Fibroblast of the conjunctiva (primary cell): ENCODE measurements around the gene PCSK5.
"Not testable (repeated sequence)": the region's sequence is repeated elsewhere in the genome, so short reads cannot be mapped to it uniquely, and the experiment has no call there.

Experiments used
- DNase-seq: peaks from one replicate; pipeline ENCODE4 v3.0.0-alpha.2; 2010; ENCODE audit warnings: low read depth

Gene PCSK5

DNA sequence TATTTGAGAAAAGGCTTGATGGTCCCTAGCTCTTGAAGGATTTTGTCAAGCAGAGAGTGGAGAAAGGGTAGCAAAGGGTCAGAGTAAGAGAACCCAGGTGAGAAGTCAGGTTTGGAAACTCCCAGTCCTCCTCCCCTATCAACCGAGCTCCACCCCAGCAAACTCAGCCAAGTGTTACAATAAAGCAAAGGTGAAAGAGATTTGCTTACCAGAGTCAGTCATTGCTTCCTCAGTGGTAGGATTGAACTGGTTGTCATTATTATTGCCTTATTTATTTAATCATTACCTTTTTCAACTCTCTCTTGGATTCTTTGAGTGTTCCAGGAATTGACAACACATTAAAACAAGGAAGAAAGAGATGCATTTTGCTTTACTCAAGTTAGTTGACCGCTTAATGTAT, 423.3 kb downstream of the PCSK5 start:
- no peak for DNase-seq

DNA sequence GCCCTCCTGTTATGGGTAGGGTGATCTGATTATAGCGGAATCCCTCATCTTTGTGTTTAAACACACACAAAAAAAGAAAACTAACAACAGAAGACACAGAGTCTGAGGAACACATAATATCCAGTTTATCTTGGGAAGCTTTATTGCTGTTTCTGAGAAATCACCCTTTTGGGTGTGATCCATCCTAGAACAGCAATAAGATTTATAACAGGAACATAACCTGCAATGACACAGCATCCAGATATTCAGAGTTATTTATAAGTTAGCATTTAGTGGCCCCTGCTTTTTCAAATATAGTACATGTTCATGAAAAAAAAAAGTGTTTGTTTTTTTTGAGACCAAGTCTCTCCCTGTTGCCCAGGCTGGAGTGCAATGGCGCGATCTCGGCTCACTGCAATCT, 423.8 kb downstream of the PCSK5 start:
- no peak for DNase-seq

DNA sequence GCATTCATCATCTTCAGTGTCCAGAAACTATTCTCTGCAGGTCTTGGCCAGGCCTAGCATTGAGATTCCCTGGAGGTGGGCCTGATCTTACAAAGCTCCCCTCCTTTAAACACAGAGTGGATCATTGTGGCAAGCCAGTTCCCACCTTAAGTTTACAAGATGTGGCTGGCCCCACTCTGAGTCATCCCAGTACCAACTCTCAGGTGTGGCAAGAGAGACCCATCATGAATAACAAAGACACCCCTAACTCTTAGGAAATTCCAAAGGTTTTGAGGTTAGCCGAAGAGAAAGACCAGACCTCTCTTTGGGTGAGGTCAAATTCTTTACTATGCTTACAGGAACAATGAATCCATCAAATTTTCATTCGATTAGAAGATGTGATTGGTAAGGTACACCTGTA, 425.6 kb downstream of the PCSK5 start:
- DNase-seq = no peak

DNA sequence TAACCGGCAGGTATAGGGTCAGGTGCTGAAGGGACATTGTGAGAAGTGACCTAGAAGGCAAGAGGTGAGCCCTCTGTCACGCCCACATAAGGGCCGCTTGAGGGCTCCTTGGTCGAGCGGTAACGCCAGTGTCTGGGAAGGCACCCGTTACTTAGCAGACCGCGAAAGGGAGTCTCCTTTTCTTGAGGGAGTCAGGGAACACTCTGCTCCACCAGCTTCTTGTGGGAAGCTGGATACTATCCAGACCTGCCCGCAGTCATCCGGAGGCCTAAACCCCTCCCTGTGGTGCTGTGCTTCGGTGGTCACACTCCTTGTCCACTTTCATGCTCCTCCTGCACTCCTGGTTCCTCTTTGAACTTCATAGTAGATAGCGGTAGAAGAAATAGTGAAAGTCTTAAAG, 429.0 kb downstream of the PCSK5 start:
- not testable (repeated sequence) for DNase-seq

DNA sequence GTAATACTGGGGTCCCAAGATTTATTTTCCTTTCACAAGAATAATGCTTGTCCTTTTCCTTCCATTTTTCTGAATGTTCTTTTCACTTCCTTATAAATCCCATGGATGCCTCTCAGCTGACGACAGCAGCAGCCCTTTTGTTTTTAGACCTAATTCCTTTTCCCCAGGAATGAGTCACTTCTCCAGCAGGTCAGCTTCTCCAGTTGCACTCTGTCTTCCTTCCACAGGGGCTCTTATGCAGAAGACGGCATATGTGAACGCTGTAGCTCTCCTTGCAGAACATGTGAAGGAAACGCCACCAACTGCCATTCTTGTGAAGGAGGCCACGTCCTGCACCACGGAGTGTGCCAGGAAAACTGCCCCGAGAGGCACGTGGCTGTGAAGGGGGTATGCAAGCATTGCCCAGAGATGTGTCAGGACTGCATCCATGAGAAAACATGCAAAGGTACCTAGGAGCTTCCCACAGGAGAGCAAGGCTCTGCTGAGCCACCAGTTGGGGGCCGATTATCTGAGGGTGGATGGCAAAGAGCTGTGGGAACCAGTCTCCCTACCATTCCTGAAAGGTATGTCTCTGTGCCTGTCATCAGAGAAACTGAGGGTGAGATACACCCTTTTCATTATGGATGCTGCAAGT, 430.8 kb downstream of the PCSK5 start:
- no peak for DNase-seq

DNA sequence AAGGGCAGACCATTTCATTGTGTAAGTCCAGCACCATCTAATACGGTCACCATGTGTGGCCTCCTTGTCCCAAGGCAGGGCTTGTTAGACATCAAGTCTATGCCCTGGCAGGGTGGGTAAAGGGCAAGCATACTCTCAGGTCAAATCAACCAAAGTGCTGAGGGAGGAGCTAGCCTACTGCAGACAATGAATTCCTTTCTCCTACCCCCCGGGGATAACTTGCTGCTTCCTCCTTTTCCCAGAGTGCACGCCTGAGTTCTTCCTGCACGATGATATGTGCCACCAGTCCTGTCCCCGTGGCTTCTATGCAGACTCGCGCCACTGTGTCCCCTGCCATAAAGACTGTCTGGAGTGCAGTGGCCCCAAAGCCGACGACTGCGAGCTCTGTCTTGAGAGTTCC, 432.3 kb downstream of the PCSK5 start:
- DNase-seq = no peak

DNA sequence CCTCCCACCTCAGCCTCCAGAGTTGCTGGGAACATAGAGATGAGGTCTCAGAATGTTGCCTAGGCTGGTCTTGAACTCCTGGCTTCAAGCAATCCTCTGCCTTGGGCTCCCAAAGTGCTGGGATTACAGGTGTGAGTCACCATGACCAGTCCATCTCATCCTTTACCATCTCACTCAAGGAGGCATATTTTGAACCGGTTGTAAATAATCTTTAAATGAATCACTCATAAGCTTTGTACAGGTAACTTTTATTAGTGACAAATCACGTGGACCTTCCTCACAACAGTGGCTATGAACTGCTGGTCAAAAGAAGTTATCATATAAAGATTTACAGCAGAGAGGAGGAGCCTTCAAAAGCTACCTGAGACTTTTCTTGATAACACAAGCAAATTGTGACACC, 433.0 kb downstream of the PCSK5 start:
- no peak for DNase-seq

DNA sequence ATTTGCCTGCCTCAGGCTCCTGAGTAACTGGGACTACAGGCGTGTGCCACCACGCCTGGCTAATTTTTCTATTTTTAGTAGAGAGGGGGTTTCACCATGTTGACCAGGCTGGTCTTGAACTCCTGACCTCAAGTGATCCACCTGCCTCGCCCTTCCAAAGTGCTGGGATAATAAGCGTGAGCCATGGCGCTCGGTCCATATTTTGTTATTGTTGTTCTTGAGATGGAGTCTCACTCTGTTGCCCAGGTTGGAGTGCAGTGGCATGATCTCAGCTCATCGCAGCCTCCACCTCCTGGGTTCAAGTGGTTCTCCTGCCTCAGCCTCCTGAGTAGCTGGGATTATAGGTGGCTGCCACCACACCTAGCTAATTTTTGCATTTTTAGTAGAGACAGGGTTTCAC, 433.6 kb downstream of the PCSK5 start:
- not testable (repeated sequence) for DNase-seq

DNA sequence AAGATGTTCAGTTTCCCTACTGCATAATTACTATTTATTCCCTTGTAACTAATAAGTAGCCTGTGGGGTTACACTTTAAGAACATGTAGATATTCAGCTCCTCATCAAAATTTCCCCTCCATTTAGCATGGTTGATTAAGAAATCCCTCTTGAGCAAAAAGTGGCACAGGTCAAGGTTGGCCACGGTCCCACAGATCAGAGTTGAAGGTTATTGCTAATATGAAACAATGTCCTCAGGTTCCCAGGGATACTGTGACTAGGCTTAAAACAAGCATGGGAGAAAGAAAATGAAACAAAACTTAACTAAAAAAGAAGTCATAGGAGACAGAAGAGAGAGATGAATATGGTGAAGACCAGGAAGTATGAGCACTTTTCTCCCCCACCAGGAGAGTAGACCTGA, 439.6 kb downstream of the PCSK5 start:
- DNase-seq = no peak

DNA sequence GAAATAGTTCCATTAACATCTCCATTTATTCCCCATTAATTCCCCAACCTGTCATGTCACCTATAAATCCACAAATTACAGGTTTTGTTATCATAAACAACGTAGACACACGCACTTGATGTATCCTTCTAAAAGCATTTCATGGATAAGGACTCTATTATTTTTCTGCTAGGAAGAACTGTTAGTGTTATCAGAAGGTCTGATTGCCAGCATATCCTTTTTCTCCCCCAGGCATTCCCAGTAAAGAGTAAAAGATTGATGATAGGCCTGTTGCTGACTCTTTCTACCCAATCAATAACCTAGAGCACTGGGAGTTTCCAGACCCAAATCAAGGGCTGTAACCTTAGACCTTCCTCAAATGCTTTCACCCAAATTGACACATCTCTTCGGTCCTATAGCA, 442.9 kb downstream of the PCSK5 start:
- no peak for DNase-seq

DNA sequence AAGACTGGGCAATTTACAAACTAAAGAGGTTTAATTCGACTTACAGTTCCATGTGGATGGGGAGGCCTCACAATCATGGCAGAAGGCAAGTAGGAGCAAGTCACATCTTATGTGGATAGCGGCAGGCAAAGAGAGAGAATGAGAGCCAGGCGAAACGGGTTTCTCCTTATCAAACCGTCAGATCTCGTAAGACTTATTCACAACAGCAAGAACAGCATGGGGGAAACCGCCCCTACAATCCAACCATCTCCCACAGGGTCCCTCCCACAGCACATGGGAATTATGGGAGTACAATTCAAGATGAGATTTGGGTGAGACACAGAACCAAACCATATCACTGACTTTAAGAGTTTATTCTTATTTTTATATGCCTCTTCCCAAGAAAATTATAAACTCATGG, 443.5 kb downstream of the PCSK5 start:
- no peak for DNase-seq

DNA sequence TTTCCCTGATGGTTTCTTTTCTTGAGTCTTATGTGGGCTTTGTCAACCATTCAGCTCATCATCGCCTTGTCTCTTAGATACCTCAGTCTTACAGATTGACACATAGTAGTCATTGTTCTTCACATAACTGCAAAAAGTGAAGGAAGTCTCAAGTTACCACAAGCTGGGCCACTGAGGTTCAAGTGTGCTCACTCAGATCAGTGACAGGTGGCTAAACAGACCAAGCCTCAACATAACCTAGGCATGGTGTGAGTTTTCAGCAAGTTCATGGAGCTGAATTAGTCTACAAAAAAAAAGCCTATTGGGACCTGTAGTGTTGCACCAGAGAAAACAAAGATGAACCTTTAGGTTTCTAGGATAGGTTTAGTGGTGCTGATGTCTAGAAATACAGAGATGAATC, 445.6 kb downstream of the PCSK5 start:
- no peak for DNase-seq

DNA sequence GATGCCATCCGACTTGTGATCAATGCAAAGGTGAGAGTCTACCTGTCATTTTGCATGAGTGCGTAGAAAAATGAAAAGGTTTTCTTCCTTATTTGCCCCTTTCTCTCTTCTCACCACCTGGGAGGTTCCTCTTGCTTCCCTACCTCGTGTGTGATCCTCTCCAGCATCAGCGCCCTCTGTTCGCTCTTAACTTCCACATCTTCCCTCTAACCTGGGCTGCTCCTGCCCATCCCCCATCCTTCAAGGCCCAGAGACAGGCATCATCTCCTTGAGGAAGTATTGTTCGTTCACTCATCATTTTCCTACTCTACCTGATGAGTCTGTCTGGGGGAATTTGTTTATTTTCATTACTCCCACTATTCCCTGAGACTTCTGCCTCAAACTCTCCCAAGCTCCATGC, 447.9 kb downstream of the PCSK5 start:
- DNase-seq = no peak

DNA sequence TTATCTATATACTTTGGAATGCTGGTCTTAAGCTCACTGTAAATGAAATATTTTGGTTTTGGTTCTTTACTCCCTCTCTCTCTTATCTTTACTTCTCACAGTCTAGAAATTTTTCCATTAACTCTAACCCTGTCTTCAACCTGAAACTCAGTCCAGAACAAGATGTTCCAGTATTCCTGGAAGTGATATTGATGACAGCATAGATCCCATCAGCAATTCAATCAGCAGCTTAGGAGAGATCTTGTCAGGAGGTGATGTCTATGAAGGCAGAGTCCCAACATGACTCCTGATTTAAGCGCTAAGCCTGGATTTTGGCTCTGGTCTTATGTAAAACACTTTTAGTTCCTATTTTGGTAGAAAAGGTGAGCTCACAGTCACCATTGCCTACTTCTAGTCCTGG, 451.1 kb downstream of the PCSK5 start:
- DNase-seq = no peak

DNA sequence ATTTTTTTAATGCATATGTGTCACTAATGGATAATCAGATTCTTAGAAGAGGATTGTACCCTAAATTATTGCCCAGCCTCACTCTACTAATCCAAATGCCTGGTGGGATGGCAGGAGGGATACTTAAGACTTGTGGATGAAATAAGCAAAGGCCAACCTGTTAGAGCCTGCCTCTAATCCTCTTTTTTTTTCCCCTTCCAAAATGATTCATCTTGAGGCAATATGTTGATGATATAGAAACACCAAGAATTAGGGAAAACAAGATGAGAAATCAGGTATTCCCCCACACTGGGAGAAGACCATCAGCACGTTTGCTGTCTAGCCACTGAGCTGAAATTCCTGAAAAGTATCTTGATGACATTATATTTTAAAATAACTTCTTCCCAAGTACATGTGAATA, 451.7 kb downstream of the PCSK5 start:
- no peak for DNase-seq

DNA sequence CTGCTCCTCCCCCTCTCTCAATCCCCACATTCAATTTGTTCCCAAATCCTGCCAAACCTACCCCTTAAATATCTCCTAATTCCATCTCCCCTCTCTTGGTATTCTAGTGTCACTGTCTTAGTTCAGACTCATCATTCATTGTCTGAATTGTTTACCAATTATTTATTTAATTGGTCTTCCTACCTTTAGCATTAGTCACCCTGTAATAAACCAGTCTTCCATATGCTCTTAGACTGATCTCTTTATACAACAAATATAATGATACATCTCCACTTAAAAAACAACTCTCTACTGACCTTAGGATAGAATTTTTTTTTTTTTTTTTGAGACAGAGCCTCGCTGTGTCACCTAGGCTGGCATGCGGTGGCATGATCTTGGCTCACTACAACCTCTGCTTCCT, 452.4 kb downstream of the PCSK5 start:
- DNase-seq = no peak

DNA sequence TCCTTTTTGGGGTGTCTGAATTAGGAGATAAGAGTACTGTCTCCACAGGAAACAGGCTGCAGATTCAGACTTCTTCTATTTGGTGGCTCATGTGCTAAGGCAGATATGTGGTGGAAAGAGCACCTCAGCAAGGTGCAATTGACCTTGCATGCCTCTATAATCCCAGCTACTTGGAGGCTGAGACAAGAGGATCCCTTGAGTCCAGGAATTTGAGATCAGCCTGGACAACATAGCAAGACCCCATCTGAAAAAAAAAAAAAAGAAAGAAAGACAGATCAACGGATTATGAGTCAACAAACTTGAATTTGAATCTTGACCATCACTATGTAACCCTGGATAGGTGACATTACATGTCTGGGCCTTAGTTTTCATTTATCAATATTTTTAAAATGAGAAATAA, 459.4 kb downstream of the PCSK5 start:
- DNase-seq = no peak

DNA sequence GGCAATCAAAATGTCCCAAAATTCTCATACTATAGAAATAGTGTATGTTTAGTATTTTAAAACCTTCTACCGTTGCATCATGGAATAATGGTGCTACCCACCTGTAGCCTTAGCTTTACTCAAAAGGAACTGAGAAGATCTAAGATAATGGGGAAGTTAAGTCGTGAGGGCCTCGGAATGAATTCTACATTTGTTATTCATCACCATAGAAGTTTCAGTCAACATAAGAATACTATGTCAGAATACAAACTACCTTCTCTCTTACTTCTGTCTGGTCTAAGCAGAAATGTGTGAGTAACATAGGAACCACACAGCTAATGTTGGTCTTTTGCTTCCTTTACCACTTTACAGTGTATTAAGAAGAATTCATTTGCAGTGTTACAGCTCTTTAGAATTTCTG, 460.5 kb downstream of the PCSK5 start:
- no peak for DNase-seq

DNA sequence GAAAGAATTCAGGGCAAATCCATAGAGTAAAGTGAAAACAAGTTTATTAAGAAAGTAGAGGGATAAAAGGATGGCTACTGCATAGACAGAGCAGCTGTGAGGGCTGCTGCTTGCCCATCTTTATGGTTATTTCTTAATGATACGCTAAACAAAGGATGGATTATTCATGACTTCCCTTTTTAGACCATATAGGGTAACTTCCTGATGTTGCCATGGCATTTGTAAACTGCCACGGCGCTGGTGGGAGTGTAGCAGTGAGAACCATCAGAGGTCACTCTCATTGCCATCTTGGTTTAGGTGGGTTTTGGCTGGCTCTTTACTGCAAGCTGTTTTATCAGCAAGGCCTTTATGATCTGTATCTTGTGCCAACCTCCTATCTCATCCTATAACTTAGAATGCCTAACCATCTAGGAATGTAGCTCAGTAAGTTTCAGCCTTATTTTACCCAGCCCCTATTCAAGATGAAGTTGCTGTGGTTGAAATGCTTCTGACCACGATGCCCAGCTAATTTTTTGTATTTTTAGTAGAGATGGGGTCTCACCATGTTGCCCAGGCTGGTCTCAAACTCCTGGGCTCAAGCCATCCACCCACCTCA, 461.6 kb downstream of the PCSK5 start:
- DNase-seq = no peak

DNA sequence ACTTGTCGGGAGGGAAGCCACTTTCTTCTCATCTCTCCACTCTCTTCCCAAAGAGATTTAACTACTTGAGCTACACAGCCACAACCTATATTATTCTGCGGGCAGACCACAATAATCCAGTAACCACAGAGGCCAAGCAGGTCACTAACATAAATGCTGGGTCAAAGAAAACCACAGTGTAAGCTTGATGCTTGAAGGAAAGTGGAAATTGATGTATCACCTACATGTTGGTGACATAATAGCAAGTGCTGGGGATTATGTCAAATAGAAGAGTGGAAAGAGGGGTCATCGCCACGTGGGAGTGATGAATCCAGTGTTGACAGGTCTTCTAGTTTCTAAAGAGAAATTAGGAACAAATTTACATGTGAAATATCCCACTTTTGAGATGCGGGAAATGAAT, 462.8 kb downstream of the PCSK5 start:
- no peak for DNase-seq

DNA sequence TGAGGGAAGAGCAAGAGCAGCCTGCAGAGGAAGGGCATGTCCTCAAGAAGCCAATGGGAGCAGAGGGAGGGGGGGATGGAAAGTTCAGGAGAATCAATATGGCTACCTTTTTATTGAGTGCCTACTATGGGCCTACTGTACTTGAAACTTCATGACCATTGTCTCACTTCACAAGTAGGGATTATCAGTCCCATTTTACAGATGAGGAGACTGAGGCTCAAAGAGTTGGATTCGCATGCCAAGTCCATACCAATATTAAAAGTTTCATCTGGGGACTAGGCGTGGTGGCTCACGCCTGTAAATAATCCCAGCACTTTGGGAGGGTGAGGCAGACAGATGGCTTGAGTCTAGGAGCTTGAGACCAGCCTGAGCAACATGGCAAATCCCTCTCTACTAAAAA, 463.7 kb downstream of the PCSK5 start:
- no peak for DNase-seq

DNA sequence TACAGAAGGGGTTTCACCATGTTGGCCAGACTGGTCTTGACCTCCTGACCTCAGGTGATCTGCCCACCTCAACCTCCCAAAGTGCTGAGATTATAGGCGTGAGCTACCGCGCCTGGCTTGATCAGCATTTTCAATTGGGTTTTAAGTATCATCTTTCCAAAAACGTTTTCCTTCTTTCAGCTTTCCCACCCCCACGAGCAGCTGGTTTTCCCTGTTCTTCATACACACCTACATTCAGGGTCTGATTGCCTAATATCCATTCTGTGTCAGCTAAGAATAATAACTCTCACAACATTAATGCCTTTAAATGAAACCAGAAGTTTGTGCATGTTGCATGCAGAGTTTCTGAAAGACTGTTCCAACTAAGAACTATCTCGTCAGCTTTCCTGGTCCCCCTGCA, 465.4 kb downstream of the PCSK5 start:
- DNase-seq = no peak

DNA sequence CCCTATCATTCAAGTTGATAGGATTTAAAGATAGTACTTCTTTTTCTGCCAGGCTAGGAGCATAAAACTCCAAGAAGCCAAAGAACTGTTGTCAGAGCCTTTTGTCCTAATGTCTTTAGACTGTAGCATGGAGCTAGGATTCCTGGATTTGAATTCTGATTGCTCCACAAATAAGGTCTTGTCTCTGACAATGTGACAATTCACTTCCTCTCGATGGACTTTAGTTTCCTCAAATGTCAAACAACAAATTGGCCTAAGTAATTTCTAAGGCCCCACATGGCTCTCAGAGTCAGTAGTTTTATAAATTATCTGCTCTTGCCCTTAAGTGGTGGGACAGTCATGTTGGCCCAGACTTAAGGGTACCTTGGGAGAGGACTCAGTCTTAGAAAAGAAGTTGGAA, 467.1 kb downstream of the PCSK5 start:
- no peak for DNase-seq

DNA sequence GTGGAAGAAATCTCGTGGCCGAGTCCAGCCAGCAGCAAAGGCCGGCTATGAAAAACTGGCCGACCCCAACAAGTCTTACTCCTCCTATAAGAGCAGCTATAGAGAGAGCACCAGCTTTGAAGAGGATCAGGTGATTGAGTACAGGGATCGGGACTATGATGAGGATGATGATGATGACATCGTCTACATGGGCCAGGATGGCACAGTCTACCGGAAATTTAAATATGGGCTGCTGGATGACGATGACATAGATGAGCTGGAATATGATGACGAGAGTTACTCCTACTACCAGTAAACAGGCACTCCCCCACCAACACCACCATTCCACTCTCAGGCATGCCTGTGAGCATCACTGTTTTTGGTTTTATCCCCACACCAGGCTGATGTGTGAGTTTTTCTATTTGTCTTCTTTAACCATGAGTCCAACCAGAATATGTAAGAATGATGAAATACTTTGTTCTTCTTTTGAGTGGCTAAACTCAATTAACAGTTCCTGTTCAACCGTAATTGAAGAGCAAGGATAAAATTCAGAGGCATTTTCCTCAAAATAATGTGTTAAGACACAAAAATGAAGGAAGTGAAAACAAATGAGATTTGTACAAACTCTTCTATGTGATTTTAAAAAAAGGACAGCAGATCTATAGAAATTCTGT, 468.3 kb downstream of the PCSK5 start:
- DNase-seq = no peak
